ENCODE measurements around the gene SDS. TPM values are rescaled to one million over a fixed set of nuclear protein-coding genes. Genes with fewer than 3 reads are reported as not detected.

Gene SDS
- total RNA-seq, 1 experiment from 2014 or later = not detected

- peaks cover 10% of the 10 kb centered on the region for H3K4me1 Mint-ChIP-seq (ENCODE audit: insufficient read depth, unreplicated experiment)
- no peak for DNase-seq (ENCODE audit: unreplicated experiment)
- no TSS peak for BruUV-seq (replicated peaks)
- POLR2A ChIA-PET = no interaction called here
- H3K27me3 Mint-ChIP-seq (ENCODE audit: insufficient read depth, unreplicated experiment) = no peaks in the 10 kb centered on the region
- no peaks in the 10 kb centered on the region for H3K36me3 Mint-ChIP-seq (ENCODE audit: insufficient read depth, unreplicated experiment)
- no peak overlapping the region for H3K27ac Mint-ChIP-seq (ENCODE audit: low read depth, unreplicated experiment)
- no peak overlapping the region for H3K4me3 Mint-ChIP-seq (ENCODE audit: unreplicated experiment)
- intact Hi-C loops (cut with micrococcal nuclease) = no loop called here
- H3K9me3 Mint-ChIP-seq (ENCODE audit: unreplicated experiment) = no peaks in the 10 kb centered on the region
- TF ChIP-seq CTCF (IDR thresholded peaks at IDR 0.05; ENCODE audit: unreplicated experiment) = no peak
- CTCF ChIA-PET = interaction anchor here (0.6 to 1.4 kb wide), 3 partner anchors 12 to 397 kb away, joined by 3 read pairs; no protein-coding TSS in a partner anchor
Observed at GRCh38 chr12:113402586-113403260, 964 bp downstream of the SDS start.

- POLR2A ChIA-PET = no interaction called here
- Mint-ChIP-seq H3K27me3 (ENCODE audit: insufficient read depth, unreplicated experiment) (no peaks in the 10 kb centered on the region), H3K4me1 (ENCODE audit: insufficient read depth, unreplicated experiment) (peaks cover 10% of the 10 kb centered on the region), H3K27ac (ENCODE audit: low read depth, unreplicated experiment) (no peak overlapping the region), H3K36me3 (ENCODE audit: insufficient read depth, unreplicated experiment) (no peaks in the 10 kb centered on the region), H3K4me3 (ENCODE audit: unreplicated experiment) (no peak overlapping the region), H3K9me3 (ENCODE audit: unreplicated experiment) (no peaks in the 10 kb centered on the region)
- BruUV-seq (replicated peaks) = no TSS peak
- DNase-seq (ENCODE audit: unreplicated experiment) = no peak
- no peak for TF ChIP-seq CTCF (IDR thresholded peaks at IDR 0.05; ENCODE audit: unreplicated experiment)
- CTCF ChIA-PET = interaction anchor here (0.7 kb wide), 1 partner anchor 24 kb away, joined by 3 read pairs; no protein-coding TSS in a partner anchor
- intact Hi-C loops (cut with micrococcal nuclease) = no loop called here
Observed at GRCh38 chr12:113401066-113402000, 2.4 kb downstream of the SDS start.

GRCh38 chr12:113400362-113400761, 3.3 kb downstream of the SDS start:
- POLR2A ChIA-PET = no interaction called here
- DNase-seq (ENCODE audit: unreplicated experiment) = no peak
- intact Hi-C loops (cut with micrococcal nuclease) = no loop called here
- no peaks in the 10 kb centered on the region for H3K27me3 Mint-ChIP-seq (ENCODE audit: insufficient read depth, unreplicated experiment)
- BruUV-seq (replicated peaks) = no TSS peak
- no peaks in the 10 kb centered on the region for H3K36me3 Mint-ChIP-seq (ENCODE audit: insufficient read depth, unreplicated experiment)
- H3K9me3 Mint-ChIP-seq (ENCODE audit: unreplicated experiment) = no peaks in the 10 kb centered on the region
- no peak for TF ChIP-seq CTCF (IDR thresholded peaks at IDR 0.05; ENCODE audit: unreplicated experiment)
- H3K4me3 Mint-ChIP-seq (ENCODE audit: unreplicated experiment) = no peak overlapping the region
- CTCF ChIA-PET = no interaction called here
- H3K27ac Mint-ChIP-seq (ENCODE audit: low read depth, unreplicated experiment) = no peak overlapping the region
- H3K4me1 Mint-ChIP-seq (ENCODE audit: insufficient read depth, unreplicated experiment) = peaks cover 10% of the 10 kb centered on the region

GRCh38 chr12:113399490-113399889, 4.2 kb downstream of the SDS start:
- no peak for DNase-seq (ENCODE audit: unreplicated experiment)
- intact Hi-C loops (cut with micrococcal nuclease) = no loop called here
- Mint-ChIP-seq H3K27me3 (ENCODE audit: insufficient read depth, unreplicated experiment) (no peaks in the 10 kb centered on the region), H3K4me3 (ENCODE audit: unreplicated experiment) (no peak overlapping the region), H3K27ac (ENCODE audit: low read depth, unreplicated experiment) (no peak overlapping the region), H3K4me1 (ENCODE audit: insufficient read depth, unreplicated experiment) (peaks cover 7% of the 10 kb centered on the region), H3K36me3 (ENCODE audit: insufficient read depth, unreplicated experiment) (peaks cover 6% of the 10 kb centered on the region), H3K9me3 (ENCODE audit: unreplicated experiment) (no peaks in the 10 kb centered on the region)
- BruUV-seq (replicated peaks) = no TSS peak
- CTCF ChIA-PET = interaction anchor here (0.6 kb wide), 1 partner anchor 91 kb away, joined by 3 read pairs; no protein-coding TSS in a partner anchor
- no peak for TF ChIP-seq CTCF (IDR thresholded peaks at IDR 0.05; ENCODE audit: unreplicated experiment)
- POLR2A ChIA-PET = no interaction called here

All from MCF 10A (cell line).